HG02938 (cell line): ENCODE data around the gene ADAMTS17.
A peak's percentile ranks its signal among the peaks of the same experiment; 100 is the strongest.

ENCODE experiments used
- ATAC-seq: cut with Tn5 transposase; IDR thresholded peaks from one replicate; pipeline ENCODE4 v1.9.1; 2021; ENCODE audit warnings: mild to moderate bottlenecking, moderate library complexity; ENCODE audit not compliant: unreplicated experiment

The ADAMTS17 gene

GRCh38 chr15:99962006-99962561 is 379.7 kb downstream of the ADAMTS17 start:
- ATAC-seq: no peak

DNA sequence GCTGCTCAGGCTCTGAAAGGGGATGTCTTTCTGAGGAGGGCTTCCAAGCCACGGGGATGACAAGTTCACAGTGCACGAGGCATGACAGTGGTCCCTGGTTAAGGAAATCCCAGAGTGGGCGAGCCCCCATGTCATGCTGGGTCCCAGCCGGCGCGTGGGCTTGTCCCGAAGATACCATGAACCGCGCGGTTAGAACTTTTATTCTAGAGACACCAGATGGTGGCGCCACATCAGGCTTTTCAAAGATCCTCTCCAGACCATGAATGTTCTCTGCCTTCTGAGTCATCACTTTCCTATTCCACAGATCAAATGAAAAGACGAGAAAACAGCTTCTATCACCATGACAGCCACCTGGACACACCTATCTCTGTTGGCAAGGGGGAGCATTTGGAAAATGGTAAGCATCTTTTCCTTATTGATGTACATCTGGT is 380.7 kb downstream of the ADAMTS17 start:
- ATAC-seq: no peak

DNA sequence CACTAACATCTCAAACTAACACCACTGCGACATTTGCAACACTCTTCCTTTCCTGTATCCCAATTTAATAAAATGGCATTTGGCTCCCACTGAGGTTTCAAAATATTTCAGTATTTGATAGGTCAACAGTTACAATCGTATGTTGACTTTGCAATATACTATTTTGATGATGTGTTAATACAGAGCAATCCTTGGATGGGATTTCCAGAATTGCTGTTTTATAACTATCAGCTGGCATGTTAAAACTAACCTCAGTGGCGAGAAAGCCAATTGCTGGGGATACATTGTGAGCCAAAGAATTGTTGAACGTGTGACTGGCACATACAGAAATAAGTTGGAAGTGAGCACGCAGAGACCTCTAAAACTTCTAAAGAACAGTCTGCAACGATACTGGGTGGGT is 382.4 kb downstream of the ADAMTS17 start:
- no peak for ATAC-seq

DNA sequence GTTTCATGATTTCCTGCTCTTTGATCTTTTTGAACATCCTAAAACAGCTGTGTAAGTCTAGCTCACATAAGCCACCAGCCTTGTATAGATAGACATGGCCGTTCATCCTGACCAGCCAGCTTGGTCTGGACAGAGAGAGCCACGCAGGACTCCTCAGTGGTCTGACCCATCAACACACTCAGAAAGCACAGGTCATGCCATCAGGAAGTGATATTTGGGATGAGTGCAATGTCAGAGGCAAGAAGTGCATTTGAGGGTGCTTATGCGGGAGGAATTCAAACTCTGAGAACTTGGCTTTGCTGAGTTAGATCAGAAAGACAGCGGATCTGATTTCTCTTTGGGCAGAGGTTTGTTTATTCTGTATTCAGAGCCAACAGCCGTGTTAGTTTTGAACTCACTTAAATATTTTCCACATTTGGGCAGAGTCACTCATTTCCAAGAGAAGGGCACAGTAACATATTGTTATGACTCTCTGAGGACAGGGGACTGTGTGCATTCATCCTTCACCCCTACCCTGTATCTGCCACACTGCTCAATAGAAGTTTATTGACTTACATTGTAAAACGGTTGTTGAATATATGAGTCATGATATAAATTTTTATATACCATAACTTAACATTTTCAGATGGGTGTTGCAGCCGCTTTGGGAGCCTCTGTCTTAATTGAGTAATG is 383.2 kb downstream of the ADAMTS17 start:
- ATAC-seq: no peak

DNA sequence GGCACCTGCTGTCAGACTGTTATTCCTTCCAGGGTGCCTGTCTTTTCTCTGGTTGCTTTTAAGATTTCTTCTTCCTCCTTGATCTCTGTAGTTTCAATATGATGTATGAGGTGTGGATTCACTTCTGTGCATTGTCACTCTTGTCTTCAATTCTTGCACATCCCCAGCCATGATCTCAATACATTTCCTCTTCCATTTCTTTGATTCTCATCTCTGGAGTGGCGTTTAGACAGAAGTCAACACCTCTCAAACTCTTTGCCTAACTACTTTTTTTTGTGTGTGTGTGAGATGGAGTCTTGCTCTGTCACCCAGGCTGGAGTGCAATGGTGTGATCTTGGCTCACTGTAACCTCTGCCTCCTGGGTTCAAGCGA is 384.1 kb downstream of the ADAMTS17 start:
- ATAC-seq: no peak

DNA sequence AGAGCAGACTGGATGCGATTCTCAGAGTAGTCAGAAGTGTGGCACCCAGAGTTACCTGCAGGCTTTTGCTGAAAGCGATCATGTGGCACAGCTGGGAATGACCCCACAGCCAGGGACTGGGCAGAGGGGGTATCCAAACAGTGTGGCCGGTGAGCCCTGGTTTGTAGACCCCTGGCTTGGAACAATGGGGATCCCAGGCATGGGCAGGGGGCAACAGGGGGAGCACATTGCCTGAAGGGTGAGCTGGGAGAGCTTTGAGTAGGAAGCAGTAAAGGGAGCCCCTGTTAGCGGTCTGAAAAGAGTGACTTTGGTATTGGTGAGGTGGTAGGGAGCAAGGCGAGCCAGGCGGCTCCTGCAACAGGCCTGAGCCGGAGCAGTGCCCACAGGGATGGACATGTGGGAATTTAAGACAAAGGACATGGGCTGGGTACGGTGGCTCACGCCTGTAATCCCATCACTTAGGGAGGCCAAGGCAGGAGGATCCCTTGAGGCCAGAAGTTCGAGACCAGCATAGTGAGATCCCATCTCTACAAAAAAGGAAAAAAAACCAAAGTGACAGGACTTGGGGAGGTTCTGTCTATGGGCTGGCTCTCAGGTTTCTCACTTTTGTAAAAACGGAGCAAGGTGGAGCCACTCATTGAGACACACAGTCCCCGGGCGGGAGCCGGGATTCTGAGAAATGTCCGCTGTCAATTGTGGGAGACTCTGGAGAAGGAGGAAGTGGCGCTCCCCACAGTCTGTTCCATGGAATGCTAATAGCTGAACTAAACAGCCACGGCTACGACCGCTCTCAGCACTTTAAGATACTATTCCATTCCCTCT is 384.7 kb downstream of the ADAMTS17 start:
- ATAC-seq: no peak

GRCh38 chr15:99956022-99956775 is 385.6 kb downstream of the ADAMTS17 start:
- ATAC-seq: no peak

DNA sequence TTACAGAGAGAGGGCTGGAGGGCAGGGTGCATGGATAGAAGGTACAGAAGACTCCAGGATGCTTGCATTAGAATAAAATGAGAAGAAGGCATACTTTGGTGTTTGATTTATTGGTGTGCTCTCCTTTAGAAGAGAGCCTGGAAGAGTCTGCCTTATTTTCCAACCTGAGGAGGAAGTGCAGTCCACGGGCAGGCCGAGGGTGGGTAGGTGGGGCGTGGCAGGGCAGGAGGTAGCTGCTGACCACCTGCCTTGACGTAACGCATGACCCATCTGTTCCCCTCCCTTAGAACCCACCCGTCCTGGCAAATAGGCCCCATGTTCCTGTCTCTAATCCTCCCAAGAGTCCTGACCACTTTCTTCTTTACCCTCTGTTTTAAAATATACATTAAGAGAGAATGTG is 386.2 kb downstream of the ADAMTS17 start:
- no peak for ATAC-seq

DNA sequence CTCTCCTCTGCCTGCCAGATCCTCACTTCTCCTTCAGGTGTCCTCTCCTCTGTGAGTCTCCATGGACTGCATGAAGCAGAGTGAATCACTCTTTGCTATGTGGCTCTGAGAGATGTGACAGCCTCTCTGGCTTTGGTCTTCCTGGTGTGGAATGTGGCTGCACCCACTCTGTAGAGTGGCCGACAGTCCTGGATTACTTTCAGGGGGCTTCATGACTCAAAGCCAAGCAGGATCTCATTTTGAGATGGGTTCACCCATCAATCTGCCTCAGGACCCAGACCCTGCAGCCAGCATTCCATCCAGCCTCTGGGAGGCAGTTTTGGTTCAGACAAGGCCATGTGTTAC is 386.6 kb downstream of the ADAMTS17 start:
- ATAC-seq: no peak

DNA sequence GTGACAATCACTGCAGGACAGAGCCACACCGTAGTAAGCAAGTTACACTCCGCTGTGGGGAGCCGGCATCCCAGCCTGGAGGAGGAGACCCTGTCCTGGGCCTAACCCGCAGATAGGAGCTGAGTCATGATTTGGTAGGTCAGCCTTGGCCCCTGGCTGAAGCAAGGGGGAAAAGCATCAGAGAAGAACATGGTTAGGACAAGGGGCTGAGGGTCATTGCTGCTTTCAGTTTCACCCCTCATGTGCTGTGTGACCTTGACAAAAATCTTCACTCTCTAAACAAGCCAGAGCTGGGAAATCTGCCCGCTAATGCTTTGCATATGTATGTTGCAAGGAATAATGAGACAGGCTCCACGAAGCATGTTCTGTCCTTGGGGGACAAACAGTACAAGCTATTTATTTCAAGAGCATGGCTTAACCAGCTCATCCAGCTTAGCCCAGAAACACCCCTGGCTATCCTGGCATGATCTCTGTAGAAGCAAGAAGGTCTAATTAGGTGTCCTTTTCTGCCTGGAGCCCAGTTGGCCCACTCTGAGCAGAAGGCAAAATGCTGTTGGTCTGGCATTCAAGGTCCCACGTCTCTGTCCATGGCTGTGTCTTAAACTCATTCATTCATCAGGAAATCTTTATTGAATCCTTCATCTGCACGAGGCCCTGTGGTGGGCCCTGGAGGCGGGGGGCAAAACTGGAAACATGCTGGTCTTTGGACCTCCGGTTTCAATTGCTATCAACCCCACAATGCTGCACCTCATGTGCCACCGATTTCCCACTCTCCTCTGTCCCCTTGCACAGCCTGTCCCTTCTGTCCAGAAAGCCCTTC is 387.2 kb downstream of the ADAMTS17 start:
- no peak for ATAC-seq

DNA sequence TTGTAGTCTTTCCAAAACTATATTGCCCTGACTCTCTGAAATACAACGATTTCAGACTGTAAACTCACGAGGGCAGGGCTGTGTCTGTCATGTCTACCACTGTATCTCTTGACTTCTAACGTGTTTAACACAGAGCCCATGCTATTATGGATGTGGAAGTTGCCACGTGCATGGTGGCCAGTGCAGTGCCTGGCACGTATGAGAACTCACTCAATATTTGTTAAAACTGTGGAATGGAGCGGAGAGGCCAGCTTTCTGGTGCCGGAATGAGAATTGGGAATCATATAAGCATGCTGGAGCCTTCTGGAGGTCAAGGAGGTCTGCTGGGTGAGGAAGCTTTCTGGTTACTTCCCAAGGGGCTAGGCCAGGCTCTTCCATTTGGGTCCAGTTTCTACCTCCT is 387.9 kb downstream of the ADAMTS17 start:
- ATAC-seq: no peak

GRCh38 chr15:99951511-99951910 is 390.3 kb downstream of the ADAMTS17 start:
- ATAC-seq: no peak

DNA sequence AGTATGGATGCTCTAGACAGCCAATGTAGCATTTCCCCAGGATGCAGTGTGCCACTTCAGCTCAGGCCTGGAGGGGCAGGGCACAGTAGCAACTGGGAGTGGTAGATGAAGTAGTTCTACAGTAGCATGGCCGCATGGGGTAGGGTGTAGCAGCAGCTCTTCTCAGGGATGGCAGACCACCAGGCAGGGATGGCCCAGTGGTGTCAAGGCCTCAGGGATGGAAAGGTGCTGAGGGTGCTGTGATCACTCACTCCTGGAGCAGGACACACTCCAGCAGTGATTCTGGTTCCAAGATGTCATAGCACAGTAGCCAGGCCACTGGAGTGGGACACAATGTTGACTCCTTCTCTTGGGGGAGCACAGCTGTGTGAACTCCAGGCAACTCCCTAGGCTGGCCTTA is 397.6 kb downstream of the ADAMTS17 start:
- ATAC-seq: no peak

GRCh38 chr15:99943466-99943865 is 398.3 kb downstream of the ADAMTS17 start:
- no peak for ATAC-seq

GRCh38 chr15:99932676-99933402 is 408.9 kb downstream of the ADAMTS17 start:
- ATAC-seq: no peak

DNA sequence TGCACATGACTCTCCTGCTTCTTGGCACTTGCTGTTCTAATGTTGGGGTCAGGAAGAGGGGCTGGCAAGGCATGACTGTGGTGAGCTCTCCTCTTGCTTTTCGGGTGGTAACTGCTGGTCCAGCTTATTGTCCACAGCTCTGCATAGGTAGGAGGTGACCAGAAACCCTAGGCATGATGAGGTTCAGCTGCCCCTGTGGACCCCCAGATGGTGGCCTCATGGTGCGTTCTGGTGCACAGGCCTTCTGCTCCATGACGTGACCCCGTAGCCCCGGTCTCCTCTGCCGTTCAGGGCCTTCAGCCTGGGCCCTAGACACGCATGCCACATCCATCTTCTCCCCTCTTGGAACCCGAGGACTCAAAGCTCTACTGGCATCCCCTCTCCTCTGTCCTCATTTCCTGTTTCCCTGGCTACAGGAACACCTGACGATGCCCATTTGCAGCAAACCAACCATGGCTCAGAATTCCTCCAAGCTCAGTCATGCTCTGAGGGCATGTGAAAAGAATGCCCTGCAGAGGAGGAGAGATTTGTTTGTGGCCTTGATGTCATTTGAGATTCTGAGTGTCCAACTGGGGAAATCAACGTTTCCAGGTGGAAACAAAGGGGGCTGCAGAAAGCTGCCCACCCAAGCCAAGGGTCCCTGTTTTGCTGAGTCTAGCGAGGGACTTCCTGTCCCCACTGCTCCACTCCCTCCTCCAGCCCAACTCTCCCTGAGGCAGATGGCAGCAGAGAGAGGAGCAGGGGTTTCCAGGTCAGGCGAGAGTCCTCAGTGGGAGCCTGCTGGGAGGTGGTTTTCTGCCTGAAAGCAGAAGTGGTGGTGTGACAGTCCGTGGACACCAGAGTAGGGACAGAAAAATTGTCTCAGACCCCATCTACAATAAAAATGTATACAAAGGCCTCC is 409.8 kb downstream of the ADAMTS17 start:
- ATAC-seq: no peak

GRCh38 chr15:99930696-99931095 is 411.1 kb downstream of the ADAMTS17 start:
- no peak for ATAC-seq

GRCh38 chr15:99929266-99929665 is 412.5 kb downstream of the ADAMTS17 start:
- ATAC-seq: no peak

DNA sequence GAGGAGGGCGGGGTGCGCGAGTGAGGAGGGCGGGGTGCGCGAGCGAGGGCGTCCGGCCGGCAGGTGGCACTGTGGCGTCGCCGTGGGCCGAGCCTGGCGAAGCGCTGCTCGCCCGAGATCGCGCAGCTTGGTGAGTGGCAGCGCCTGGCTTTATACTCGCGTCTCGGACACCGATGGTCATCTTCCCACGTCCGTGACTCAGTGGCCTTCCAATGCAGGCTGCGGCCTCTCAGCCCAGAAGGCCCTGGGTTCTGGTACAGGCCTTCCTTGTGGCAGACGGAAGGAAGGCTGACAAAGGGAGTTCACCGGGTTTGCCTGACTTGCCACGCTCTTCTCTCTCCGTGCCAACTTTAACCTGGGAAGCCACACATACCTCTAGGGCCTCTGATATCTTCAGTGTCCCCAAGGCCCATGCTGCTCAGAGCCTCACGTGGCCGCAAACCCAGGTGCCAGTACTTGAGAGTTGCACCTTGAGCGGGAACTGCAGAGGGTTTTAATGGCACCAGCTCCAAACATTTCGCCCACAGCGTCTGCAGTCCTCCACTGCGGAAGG is 413.3 kb downstream of the ADAMTS17 start:
- peak; percentile 77 for ATAC-seq
